ENCODE results near the gene DUSP5.

DNA sequence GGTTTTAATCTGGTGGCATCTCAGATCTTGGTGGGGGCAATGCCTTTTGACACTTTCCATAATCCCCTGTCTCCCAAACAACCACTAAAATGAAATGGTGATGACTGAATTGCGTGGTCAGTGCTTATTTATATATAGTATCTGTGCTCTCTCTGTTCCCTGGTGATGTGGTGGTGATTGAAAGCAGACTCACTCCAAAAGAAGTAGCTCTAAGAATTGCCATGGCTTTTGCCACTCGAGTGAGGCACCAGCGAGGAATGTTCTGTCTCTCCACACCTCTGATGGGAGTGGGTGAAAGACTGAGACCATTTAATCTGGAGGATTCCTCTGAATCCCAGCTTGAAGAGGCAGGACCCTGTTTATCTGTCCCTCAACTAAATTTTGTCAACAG lies 2.8 kb downstream of the DUSP5 start:
- TF ChIP-seq, protein P1, sequence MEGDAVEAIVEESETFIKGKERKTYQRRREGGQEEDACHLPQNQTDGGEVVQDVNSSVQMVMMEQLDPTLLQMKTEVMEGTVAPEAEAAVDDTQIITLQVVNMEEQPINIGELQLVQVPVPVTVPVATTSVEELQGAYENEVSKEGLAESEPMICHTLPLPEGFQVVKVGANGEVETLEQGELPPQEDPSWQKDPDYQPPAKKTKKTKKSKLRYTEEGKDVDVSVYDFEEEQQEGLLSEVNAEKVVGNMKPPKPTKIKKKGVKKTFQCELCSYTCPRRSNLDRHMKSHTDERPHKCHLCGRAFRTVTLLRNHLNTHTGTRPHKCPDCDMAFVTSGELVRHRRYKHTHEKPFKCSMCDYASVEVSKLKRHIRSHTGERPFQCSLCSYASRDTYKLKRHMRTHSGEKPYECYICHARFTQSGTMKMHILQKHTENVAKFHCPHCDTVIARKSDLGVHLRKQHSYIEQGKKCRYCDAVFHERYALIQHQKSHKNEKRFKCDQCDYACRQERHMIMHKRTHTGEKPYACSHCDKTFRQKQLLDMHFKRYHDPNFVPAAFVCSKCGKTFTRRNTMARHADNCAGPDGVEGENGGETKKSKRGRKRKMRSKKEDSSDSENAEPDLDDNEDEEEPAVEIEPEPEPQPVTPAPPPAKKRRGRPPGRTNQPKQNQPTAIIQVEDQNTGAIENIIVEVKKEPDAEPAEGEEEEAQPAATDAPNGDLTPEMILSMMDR (IDR thresholded peaks at IDR 0.05), result no peak
- TF ChIP-seq POLR2A (IDR thresholded peaks at IDR 0.05), result no peak
- peak; percentile 13 to 59 (median 41) for TF ChIP-seq POLR2AphosphoS5 (IDR thresholded peaks at IDR 0.05)
- no peak for TF ChIP-seq EP300 (IDR thresholded peaks at IDR 0.05; ENCODE audit: low read depth)

All from transverse colon (tissue), 4 donors.